Measurements from ENCODE around the gene RPS26. TPM values are rescaled to one million over a fixed set of nuclear protein-coding genes. Genes with fewer than 3 reads are reported as not detected.

Gene RPS26
- total RNA-seq, result 20.6 to 25.7 TPM (median 25.2 TPM) in 3 replicates

DNA sequence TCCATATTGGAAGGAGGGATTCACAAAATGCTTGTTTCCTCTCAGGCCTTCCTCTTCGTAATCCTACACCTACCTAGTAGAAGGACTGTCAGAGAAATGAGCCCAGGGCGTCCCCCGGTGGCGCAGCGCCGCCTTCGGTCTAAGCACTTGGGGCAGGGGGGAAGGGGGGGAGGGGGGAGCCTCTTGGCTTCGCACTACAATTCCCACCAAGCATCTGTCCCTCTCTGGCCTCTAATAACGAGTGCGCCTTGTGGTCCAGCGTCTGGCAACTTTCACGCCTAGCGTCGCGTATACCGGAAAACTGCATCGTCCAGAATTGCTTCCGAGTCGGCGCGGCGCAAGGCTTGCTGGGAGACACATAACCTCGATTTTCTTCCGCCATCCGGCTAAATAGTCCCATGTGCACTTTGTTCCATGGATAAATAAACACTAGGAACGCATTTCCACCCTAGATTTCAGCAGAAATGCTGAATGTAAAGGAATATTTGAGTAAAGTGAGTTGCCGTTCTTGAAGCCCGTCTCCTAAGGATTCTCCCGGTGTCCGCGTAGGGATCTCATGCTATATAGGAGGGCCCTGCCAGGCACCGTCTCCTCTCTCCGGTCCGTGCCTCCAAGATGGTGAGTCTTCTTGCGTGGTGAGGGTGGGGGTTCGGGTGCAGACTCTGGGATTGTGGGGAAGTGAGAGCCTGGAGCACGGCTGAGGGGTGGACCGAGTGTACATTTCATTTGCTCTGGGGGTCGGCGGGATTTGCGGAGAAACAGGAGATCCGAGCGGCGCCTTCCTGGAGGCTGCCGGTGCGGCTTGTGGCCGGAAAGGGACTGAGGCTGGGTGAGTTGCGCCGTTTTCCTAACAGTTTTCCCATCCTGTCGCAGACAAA lies at the start of gene RPS26:
TSS of gene RPS26 (plus strand) at position 367 of the 878 bp plus-strand sequence. CDS start at position 616, 249 bp downstream.
- peak within 1 kb of the TSS; percentile 96 for H3K4me3 Mint-ChIP-seq
- H3K36me3 Mint-ChIP-seq, result peaks cover 17% of the 10 kb centered on the region
- peak within 1 kb of the TSS; percentile 98 for H3K27ac Mint-ChIP-seq
- peaks cover 19% of the 10 kb centered on the region for H3K4me1 Mint-ChIP-seq
- H3K27me3 Mint-ChIP-seq (ENCODE audit: low read depth), result no peaks in the 10 kb centered on the region
- TF ChIP-seq, protein P1, sequence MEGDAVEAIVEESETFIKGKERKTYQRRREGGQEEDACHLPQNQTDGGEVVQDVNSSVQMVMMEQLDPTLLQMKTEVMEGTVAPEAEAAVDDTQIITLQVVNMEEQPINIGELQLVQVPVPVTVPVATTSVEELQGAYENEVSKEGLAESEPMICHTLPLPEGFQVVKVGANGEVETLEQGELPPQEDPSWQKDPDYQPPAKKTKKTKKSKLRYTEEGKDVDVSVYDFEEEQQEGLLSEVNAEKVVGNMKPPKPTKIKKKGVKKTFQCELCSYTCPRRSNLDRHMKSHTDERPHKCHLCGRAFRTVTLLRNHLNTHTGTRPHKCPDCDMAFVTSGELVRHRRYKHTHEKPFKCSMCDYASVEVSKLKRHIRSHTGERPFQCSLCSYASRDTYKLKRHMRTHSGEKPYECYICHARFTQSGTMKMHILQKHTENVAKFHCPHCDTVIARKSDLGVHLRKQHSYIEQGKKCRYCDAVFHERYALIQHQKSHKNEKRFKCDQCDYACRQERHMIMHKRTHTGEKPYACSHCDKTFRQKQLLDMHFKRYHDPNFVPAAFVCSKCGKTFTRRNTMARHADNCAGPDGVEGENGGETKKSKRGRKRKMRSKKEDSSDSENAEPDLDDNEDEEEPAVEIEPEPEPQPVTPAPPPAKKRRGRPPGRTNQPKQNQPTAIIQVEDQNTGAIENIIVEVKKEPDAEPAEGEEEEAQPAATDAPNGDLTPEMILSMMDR (IDR thresholded peaks at IDR 0.05; ENCODE audit: unreplicated experiment), result peak; percentile 46
- peak; percentile 82 to 89 for DNase-seq (ENCODE audit: low spot score in 2 of 2, unreplicated experiment in 2 of 2)
- no peaks in the 10 kb centered on the region for H3K9me3 Mint-ChIP-seq

DNA sequence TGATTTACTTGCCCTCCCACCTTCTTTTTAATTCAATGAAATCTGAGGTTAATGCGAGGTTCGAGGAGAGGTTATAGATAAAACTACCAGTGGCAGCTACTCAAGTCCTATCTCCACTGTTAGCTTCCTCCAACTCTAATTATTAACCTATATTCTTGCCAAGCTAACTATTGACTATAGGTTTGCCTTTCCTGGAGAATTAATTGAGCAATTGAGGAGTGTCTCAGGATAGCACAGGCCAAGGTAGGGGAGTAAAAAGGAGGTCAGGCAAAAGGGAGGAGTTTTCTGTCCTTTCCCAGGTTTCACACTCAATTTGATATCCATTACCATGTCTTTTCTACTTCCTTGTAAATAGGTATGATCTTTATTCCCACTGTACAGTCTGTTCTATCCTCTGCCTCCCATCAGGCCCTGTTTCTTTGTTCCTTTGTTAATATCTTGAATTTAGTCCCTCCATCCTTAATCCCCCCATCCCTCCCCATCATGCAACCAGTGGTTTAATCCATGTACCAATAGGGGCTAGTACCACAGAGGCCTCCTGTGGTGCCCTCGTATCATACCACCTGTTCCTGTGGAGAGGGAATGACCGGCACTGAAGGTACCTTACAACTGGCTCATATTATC lies 48.4 kb upstream of the RPS26 start:
- no peak overlapping the region for H3K27ac Mint-ChIP-seq
- H3K4me1 Mint-ChIP-seq, result peaks cover 11% of the 10 kb centered on the region
- no peaks in the 10 kb centered on the region for H3K9me3 Mint-ChIP-seq
- peaks cover 42% of the 10 kb centered on the region for H3K36me3 Mint-ChIP-seq
- TF ChIP-seq, protein P1 (IDR thresholded peaks at IDR 0.05; ENCODE audit: unreplicated experiment), result no peak
- H3K27me3 Mint-ChIP-seq (ENCODE audit: low read depth), result no peaks in the 10 kb centered on the region
- no peak overlapping the region for H3K4me3 Mint-ChIP-seq
- DNase-seq (ENCODE audit: low spot score in 2 of 2, unreplicated experiment in 2 of 2), result no peak

DNA sequence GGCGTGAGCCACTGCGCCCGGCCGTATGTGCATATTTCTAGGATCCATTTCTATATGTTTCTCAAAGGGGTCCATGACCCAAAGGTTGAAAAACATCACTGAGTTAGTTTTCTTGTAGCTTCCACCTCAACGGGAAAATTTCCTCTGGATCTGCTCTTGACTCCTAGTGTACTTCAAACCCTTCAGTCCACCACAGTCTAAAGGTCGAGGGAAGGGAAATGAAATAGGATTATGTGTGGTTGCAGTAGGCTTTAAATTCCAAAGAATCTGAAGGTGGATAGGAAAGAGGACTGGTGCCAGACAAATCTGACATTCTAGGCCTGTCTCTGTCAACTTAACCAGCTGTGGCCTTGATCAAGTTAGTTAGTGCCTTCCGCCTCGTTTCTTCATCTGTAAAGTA lies 46.4 kb upstream of the RPS26 start:
- Mint-ChIP-seq H3K27ac (no peak overlapping the region), H3K27me3 (ENCODE audit: low read depth) (no peaks in the 10 kb centered on the region), H3K4me3 (no peak overlapping the region), H3K36me3 (peaks cover 30% of the 10 kb centered on the region), H3K9me3 (no peaks in the 10 kb centered on the region), H3K4me1 (peaks cover 11% of the 10 kb centered on the region)
- TF ChIP-seq, protein P1 (IDR thresholded peaks at IDR 0.05; ENCODE audit: unreplicated experiment), result no peak
- DNase-seq (ENCODE audit: low spot score in 2 of 2, unreplicated experiment in 2 of 2), result no peak

DNA sequence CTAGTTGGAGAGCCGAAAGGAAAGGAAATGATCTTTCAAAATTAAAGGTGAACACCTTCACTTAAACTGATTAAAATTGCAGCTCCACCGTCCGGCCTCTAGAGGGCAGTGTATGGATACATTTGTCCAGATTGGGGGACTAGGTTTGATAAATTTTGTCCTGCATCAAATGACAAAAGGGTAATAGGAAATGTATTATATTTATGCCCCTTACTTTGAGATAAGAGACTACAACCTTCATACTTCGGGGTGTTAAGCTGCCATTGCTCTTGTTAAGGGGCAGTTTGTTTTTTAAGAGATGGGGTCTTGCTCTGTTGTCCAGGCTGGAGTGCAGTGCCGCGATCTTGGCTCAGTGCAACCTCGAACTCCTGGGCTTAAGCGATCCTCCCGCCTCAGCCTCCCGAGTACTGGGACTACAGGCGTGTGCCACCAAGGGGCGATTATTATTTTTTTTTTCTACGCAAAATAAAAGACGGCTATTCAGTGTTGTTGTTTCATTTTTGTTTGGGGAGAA lies 45.5 kb upstream of the RPS26 start:
- DNase-seq (ENCODE audit: low spot score in 2 of 2, unreplicated experiment in 2 of 2), result peak in 1 of 2 experiments; percentile 48
- peak overlapping the region; percentile 95 for H3K27ac Mint-ChIP-seq
- TF ChIP-seq, protein P1 (IDR thresholded peaks at IDR 0.05; ENCODE audit: unreplicated experiment), result peak; percentile 79
- peaks cover 21% of the 10 kb centered on the region for H3K36me3 Mint-ChIP-seq
- H3K27me3 Mint-ChIP-seq (ENCODE audit: low read depth), result no peaks in the 10 kb centered on the region
- peaks cover 11% of the 10 kb centered on the region for H3K4me1 Mint-ChIP-seq
- H3K9me3 Mint-ChIP-seq, result no peaks in the 10 kb centered on the region
- H3K4me3 Mint-ChIP-seq, result peak overlapping the region; percentile 98

DNA sequence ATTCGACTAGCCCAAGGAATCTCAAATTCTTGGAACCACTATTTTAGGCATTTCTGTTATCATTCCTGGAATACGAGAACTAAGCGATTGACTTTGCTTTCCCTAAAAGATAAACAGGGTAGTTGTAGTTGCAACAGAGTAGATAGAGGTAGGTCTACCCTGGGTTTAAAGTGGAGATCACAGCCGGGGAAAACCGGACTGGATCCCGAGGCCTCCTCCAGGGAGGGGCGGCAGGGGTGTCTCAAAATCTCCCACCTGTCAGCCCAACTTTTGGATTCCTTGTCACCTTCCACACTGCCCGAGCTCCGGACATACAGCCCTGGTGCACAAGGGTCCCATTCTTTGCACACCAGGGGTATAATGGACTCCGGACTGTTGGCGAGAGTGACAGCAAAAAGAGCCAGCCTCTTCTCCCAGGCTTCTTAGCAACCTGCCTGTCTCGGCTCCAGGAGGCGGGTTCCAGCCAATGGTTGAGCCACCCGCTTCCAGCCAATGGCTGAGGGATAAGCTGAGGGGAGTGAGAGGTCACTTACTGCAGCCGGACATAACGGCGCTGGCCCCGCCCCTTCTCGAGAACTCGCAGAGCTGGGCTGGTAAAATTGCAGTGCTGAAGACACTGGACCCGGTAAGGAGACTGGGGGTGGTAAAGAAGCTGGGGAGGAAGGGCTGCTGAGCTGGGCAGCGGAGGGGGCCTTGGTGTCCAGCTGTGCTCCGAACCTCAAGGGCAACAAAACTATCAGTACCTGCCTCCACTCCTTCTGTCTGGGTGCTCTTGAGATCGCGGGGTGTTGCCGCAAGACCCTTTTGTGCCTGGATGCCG lies 44.8 kb upstream of the RPS26 start, which contains the start of gene SUOX:
TSS of gene SUOX (plus strand) at position 562 of the 820 bp plus-strand sequence. CDS start 4,946 bp downstream, outside the sequence.
- H3K4me3 Mint-ChIP-seq, result peak within 1 kb of the TSS; percentile 98
- H3K9me3 Mint-ChIP-seq, result no peaks in the 10 kb centered on the region
- TF ChIP-seq, protein P1 (IDR thresholded peaks at IDR 0.05; ENCODE audit: unreplicated experiment), result no peak
- H3K36me3 Mint-ChIP-seq, result peaks cover 17% of the 10 kb centered on the region
- no peaks in the 10 kb centered on the region for H3K27me3 Mint-ChIP-seq (ENCODE audit: low read depth)
- DNase-seq (ENCODE audit: low spot score in 2 of 2, unreplicated experiment in 2 of 2), result peak; percentile 69 to 85
- H3K27ac Mint-ChIP-seq, result peak within 1 kb of the TSS; percentile 95
- H3K4me1 Mint-ChIP-seq, result peaks cover 11% of the 10 kb centered on the region
